Measurements from ENCODE around the gene MYO5A. TPM values are rescaled to one million over a fixed set of nuclear protein-coding genes. Genes with fewer than 3 reads are reported as not detected.

Gene MYO5A
- total and polyA plus RNA-seq, 3 donors from 2014 or later: 11.7 to 35.5 (median 24.3) TPM

GRCh38 chr15:52318729-52319500 is 209.8 kb downstream of the MYO5A start:
- H3K27ac ChIP-seq: no peak overlapping the region
- intact Hi-C loops (cut with DNase I; ENCODE audit: low total_unique reads): no loop called here

DNA sequence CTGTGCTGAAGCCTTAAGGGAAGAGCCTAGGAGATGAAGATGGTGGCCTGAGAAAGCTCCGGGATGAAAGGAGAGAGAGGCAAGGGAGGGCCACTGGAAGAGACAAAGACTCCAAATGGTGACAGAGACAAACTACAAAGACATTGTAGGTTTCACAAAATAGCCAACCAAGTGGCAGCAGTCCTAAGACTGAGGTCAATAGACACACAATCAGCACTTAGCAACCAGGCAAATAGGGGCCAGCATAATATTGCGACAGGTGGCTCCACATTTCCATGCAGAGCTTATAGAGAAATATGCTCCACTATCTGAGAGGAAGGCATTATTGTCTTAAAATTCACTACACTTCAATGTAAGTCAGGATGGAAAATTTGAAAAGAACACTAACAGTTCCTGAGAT is 211.0 kb downstream of the MYO5A start:
- DNase-seq: no peak
- Histone ChIP-seq H3K27ac (no peak overlapping the region), H3K4me1 (no peaks in the 10 kb centered on the region), H3K4me3 (no peak overlapping the region), H3K36me3 (ENCODE audit: low read depth, missing control alignments) (no peaks in the 10 kb centered on the region), H3K27me3 (no peaks in the 10 kb centered on the region), H3K9me3 (no peaks in the 10 kb centered on the region)
- intact Hi-C loops (cut with DNase I; ENCODE audit: low total_unique reads): no loop called here
- WGBS, 2 donors: 90 to 100% methylated on average over 2 of the region's 2 CpGs
- TF ChIP-seq, protein P1, sequence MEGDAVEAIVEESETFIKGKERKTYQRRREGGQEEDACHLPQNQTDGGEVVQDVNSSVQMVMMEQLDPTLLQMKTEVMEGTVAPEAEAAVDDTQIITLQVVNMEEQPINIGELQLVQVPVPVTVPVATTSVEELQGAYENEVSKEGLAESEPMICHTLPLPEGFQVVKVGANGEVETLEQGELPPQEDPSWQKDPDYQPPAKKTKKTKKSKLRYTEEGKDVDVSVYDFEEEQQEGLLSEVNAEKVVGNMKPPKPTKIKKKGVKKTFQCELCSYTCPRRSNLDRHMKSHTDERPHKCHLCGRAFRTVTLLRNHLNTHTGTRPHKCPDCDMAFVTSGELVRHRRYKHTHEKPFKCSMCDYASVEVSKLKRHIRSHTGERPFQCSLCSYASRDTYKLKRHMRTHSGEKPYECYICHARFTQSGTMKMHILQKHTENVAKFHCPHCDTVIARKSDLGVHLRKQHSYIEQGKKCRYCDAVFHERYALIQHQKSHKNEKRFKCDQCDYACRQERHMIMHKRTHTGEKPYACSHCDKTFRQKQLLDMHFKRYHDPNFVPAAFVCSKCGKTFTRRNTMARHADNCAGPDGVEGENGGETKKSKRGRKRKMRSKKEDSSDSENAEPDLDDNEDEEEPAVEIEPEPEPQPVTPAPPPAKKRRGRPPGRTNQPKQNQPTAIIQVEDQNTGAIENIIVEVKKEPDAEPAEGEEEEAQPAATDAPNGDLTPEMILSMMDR (IDR thresholded peaks at IDR 0.05): no peak
- no peak for TF ChIP-seq POLR2A (IDR thresholded peaks at IDR 0.05)

More at GRCh38 chr15:52318729-52319500, 209.8 kb downstream of the MYO5A start:
- DNase-seq: no peak
- no peak overlapping the region for H3K4me3 ChIP-seq
- no peaks in the 10 kb centered on the region for H3K36me3 ChIP-seq (ENCODE audit: low read depth, missing control alignments)
- 94 to 97% methylated on average over 13 of the region's 13 CpGs for WGBS, 2 donors
- no peak for TF ChIP-seq POLR2A (IDR thresholded peaks at IDR 0.05)
- TF ChIP-seq, protein P1 (IDR thresholded peaks at IDR 0.05): no peak
- no peaks in the 10 kb centered on the region for H3K4me1 ChIP-seq
- H3K27me3 ChIP-seq: no peaks in the 10 kb centered on the region
- no peaks in the 10 kb centered on the region for H3K9me3 ChIP-seq

GRCh38 chr15:52317022-52317421 is 211.7 kb downstream of the MYO5A start:
- intact Hi-C loops (cut with DNase I; ENCODE audit: low total_unique reads): no loop called here
- Histone ChIP-seq H3K9me3 (no peaks in the 10 kb centered on the region), H3K4me3 (no peak overlapping the region), H3K36me3 (ENCODE audit: low read depth, missing control alignments) (no peaks in the 10 kb centered on the region), H3K27ac (no peak overlapping the region), H3K4me1 (no peaks in the 10 kb centered on the region), H3K27me3 (no peaks in the 10 kb centered on the region)
- no peak for DNase-seq
- TF ChIP-seq, protein P1 (IDR thresholded peaks at IDR 0.05): no peak
- TF ChIP-seq POLR2A (IDR thresholded peaks at IDR 0.05): no peak
- 90 to 97% methylated on average over 2 of the region's 2 CpGs for WGBS, 2 donors

GRCh38 chr15:52309154-52309548 is 219.5 kb downstream of the MYO5A start:
- Histone ChIP-seq H3K27me3 (no peaks in the 10 kb centered on the region), H3K4me1 (no peaks in the 10 kb centered on the region), H3K4me3 (no peak overlapping the region), H3K36me3 (ENCODE audit: low read depth, missing control alignments) (no peaks in the 10 kb centered on the region), H3K27ac (no peak overlapping the region), H3K9me3 (no peaks in the 10 kb centered on the region)
- 83 to 92% methylated on average over 6 of the region's 6 CpGs for WGBS, 2 donors
- intact Hi-C loops (cut with DNase I; ENCODE audit: low total_unique reads): no loop called here
- TF ChIP-seq POLR2A (IDR thresholded peaks at IDR 0.05): no peak
- DNase-seq: no peak

DNA sequence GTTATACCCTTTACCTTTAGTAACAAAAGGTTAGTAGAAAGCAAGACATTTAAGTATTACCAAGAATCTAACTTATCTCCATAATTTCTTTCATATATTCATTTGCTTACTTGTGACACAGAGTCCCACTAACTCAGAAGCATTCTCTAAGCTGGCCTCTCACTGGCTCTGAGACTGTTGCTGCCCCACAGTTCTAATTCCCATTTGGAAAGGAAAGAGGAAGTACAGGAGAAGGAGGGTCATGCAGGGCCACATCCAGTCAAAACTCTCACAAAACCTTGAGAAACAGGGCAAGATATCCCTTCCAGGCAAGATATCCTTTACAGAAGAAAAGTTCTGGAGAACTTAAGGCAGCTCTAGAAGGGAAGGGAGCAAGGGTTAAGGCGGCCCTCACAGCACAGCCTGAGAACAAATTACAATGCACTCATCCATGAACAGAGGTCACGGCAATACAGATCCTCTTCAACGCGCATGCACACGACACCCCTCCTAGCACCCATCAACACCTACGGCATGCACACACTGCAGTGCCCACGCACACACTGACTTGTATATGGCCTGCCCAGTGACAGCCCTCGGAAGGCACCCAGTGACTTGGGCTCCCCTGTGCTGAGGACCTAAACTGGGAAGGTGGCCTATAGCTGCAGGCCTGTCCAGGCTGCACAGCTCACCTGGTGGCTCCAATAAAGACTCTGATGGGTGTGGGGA is 220.1 kb downstream of the MYO5A start:
- H3K9me3 ChIP-seq: no peaks in the 10 kb centered on the region
- H3K27ac ChIP-seq: no peak overlapping the region
- no peak for DNase-seq
- intact Hi-C loops (cut with DNase I; ENCODE audit: low total_unique reads): no loop called here
- no peaks in the 10 kb centered on the region for H3K36me3 ChIP-seq (ENCODE audit: low read depth, missing control alignments)
- H3K4me3 ChIP-seq: no peak overlapping the region
- no peak for TF ChIP-seq POLR2A (IDR thresholded peaks at IDR 0.05)
- TF ChIP-seq, protein P1 (IDR thresholded peaks at IDR 0.05): no peak
- H3K27me3 ChIP-seq: no peaks in the 10 kb centered on the region
- 75 to 87% methylated on average over 2 to 8 of the region's 8 CpGs for WGBS, 2 donors
- H3K4me1 ChIP-seq: no peaks in the 10 kb centered on the region
